Measurements from ENCODE around the gene TAAR8.
"Not testable (repeated sequence)": the region's sequence is repeated elsewhere in the genome, so short reads cannot be mapped to it uniquely, and the experiment has no call there.

TAAR8 gene

GRCh38 chr6:132548746-132549463 is 3.6 kb upstream of the TAAR8 start:
- DNase-seq = no peak

- no peak for DNase-seq
Measured at GRCh38 chr6:132551214-132551613, 1.3 kb upstream of the TAAR8 start.

DNA sequence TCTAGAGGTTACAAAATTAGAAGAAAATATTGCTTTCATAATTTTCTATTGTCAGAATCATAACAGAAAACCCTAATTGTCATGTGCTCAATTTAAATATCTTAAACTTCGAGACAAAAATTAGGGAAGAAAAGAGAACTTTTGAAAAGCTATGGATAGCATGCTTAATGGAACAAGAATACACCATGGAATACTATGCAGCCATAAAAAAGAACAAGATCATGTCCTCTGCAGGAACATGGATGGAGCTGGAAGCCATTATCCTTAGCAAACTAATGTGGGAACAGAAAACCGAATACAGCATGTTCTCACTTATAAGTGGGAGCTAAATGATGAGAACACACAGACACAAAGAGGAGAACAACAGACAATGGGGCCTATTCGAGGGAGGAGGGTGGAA is 7.6 kb downstream of the TAAR8 start:
- DNase-seq = not testable (repeated sequence)

- DNase-seq = no peak
Measured at GRCh38 chr6:132566404-132566803, 13.9 kb downstream of the TAAR8 start.

DNA sequence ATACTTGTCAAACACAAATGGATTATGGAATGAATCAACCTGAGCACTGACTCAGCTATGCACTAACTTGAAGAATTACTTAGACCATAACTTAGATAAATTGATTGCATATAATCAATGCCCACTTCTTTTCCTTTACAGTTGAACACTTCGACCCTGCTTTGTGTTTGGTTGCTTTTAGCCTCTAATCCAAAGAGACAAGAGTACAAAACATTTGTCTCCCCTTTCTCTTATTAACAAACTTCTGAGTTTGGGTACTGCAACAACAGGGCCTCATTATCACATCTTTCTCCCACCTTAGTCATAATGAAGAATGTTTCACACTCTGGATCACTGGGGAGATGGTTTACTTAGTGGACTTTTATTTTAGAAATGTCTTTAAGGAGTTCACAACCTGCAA is 15.1 kb downstream of the TAAR8 start:
- DNase-seq = no peak

- DNase-seq = no peak
Measured at GRCh38 chr6:132568611-132569010, 16.1 kb downstream of the TAAR8 start.

- no peak for DNase-seq
Measured at GRCh38 chr6:132569170-132569569, 16.7 kb downstream of the TAAR8 start.

DNA sequence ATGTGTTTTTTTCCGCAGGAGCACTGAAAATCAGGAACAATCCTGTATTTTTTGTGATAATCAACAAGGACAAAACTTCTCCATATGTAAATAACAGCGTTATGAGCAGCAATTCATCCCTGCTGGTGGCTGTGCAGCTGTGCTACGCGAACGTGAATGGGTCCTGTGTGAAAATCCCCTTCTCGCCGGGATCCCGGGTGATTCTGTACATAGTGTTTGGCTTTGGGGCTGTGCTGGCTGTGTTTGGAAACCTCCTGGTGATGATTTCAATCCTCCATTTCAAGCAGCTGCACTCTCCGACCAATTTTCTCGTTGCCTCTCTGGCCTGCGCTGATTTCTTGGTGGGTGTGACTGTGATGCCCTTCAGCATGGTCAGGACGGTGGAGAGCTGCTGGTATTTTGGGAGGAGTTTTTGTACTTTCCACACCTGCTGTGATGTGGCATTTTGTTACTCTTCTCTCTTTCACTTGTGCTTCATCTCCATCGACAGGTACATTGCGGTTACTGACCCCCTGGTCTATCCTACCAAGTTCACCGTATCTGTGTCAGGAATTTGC is 17.8 kb downstream of the TAAR8 start, which contains the start of gene TAAR6:
Gene TAAR6, plus strand, starts transcription at position 102 of the 557 bp plus-strand sequence. Its CDS starts 0 bp downstream, at position 102.
- DNase-seq = no peak

GRCh38 chr6:132571774-132572173 is 19.3 kb downstream of the TAAR8 start:
- no peak for DNase-seq

DNA sequence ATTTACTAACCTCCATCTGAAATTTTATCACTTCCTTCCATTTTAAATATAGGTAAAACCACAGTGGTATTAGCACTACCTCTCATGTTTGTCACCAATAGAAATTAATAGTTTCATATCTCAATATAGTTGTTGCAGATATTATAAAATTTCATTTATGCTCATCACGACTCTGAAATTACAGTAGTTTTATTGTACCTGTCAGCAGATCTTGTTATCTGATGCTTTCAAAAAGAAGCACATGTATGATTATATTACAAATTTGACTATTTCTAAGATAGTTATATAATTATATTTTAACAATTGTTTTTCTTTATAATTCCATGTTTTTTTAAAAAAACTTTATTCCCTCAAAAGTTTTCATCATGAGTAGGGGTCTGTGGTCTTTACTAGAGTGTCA is 32.2 kb downstream of the TAAR8 start:
- DNase-seq = no peak

- no peak for DNase-seq
Measured at GRCh38 chr6:132587424-132587823, 35.0 kb downstream of the TAAR8 start.

DNA sequence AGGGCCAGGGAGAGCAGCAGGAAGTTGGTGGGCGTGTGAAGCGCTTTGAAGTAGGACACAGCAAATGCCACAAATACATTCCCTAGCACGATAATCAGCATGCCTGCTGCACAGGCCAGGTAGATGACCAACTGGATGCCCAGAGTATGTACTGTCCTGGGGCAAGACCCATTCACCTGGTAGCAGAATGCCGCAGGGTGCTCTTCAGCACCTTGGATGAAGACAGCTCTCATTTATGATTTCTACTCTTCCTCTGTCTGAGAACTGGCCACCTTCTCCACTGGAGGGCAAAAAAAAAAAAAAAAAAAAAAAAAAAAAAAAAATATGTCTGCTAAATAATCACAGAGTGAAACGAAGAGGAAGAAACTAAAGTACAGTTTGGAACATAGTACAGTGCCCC is 37.0 kb downstream of the TAAR8 start, which contains the start of gene TAAR5:
Gene TAAR5, minus strand, starts transcription at position 288 of the 400 bp plus-strand sequence. Its CDS starts 55 bp downstream, at position 233.
- DNase-seq = no peak

DNA sequence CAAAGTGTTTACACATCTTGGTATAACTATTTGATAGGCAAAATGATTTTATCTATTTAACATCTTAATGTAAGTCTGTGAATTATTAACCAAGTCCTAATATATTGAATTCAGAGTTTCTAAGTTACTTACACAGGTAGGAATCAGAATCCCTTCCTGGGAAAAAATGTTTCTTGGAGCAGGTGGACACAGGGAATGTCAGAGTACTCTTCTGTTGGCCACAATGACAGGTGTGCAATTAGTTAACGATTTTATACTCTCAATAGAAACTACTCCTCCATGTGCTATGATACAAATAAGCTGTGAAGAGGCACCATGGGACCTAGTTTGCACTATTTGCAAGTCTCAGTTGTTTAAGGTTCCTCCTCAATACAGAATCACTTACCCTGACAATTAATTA is 37.9 kb downstream of the TAAR8 start:
- DNase-seq = no peak

GRCh38 chr6:132592855-132593254 is 40.4 kb downstream of the TAAR8 start:
- no peak for DNase-seq

DNA sequence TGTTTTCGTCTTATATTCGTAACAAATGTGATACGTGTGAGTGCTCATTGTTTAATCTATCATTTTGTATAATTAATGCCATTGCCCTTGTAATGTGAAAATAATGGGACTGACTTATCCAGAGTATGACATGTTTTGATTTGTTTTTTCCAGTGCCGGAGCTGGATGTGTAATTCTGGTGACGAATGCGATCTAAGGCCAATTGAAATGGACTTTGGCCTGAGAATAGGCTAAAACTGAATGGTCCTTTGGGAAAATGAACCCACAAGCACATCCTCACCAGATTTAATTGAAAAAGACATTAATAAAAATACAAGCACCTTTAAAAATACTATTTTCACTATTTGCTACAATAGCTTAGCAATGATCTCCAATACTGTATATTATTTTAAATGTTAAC is 43.7 kb downstream of the TAAR8 start:
- DNase-seq = no peak

- DNase-seq = no peak
Measured at GRCh38 chr6:132598473-132598872, 46.0 kb downstream of the TAAR8 start.

DNA sequence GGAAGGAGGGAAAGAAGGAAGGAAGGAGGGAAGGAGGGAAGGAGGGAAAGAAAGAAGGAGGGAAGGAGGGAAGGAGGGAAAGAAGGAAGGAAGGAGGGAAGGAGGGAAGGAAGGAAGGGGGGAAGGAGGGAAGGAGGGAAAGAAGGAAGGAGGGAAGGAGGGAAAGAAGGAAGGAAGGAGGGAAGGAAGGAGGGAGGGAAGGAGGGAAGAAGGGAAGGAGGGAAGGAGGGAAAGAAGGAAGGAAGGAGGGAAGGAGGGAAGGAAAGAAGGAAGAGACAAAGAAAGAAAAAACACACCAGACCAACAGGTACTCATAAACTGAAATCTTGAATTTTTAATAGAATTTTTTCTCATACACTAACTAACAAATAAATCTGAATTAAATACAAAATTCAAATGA is 48.4 kb downstream of the TAAR8 start:
- not testable (repeated sequence) for DNase-seq
